HFF-Myc (cell line): ENCODE measurements around the gene PROCR.
"Not testable (repeated sequence)": the region's sequence is repeated elsewhere in the genome, so short reads cannot be mapped to it uniquely, and the experiment has no call there.

Experiments
- DNase-seq: peaks from one replicate; pipeline ENCODE4 v3.0.0-alpha.2; 2011; ENCODE audit warnings: low read depth; ENCODE audit errors: extremely low read depth
- H3K4me3 ChIP-seq: replicated peaks from 2 replicates; pipeline ENCODE4 v1.5.1; 2011; ENCODE audit warnings: low read depth, mild to moderate bottlenecking, control low read depth, low read length
- TF ChIP-seq, protein P1 (sequence below): IDR thresholded peaks from 2 replicates; pipeline ENCODE4 v1.5.1; 2012; ENCODE audit warnings: mild to moderate bottlenecking, low read depth, low read length, control low read depth; ENCODE audit errors: missing control alignments

Gene PROCR

GRCh38 chr20:35146299-35146919, 25.5 kb upstream of the PROCR start:
- TF ChIP-seq, protein P1, sequence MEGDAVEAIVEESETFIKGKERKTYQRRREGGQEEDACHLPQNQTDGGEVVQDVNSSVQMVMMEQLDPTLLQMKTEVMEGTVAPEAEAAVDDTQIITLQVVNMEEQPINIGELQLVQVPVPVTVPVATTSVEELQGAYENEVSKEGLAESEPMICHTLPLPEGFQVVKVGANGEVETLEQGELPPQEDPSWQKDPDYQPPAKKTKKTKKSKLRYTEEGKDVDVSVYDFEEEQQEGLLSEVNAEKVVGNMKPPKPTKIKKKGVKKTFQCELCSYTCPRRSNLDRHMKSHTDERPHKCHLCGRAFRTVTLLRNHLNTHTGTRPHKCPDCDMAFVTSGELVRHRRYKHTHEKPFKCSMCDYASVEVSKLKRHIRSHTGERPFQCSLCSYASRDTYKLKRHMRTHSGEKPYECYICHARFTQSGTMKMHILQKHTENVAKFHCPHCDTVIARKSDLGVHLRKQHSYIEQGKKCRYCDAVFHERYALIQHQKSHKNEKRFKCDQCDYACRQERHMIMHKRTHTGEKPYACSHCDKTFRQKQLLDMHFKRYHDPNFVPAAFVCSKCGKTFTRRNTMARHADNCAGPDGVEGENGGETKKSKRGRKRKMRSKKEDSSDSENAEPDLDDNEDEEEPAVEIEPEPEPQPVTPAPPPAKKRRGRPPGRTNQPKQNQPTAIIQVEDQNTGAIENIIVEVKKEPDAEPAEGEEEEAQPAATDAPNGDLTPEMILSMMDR: no peak
- DNase-seq: no peak
- H3K4me3 ChIP-seq: peak overlapping the region; percentile 91

DNA sequence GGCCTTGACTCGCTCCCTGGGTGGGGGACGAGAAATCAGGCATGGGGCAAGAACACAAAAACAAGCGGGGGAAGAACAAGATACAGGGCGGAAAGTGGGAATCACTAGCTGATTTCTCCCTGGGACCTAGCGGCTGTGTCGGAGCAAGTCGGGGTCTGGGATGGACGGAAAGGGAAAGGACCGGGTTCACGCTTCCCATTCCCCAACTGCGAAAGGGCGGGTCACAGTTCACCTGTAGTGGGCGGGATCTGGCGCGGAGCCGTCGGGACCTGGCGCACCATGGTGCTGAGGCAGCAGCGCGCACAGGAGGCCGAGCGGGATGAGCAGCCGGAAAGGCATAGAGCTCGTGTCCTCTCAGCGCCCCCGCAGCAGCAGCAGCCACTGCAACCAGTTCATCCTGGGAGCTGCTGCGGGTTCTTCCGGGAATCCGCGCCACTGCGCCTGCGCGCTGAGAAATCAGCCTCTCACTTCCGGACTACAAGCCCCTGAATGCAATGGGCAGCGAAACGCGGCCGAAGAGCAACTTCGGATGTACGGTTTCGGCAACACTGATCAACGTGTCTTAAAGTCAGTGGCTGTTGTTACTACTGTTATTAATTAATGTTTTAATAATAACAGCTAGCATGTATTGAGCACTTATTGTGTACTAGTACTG, 24.8 kb upstream of the PROCR start, which contains the start of gene EDEM2:
Gene EDEM2, minus strand, starts transcription at position 417 of the 655 bp plus-strand sequence. Its CDS starts 78 bp downstream, at position 339.
- peak within 1 kb of the TSS; percentile 91 for H3K4me3 ChIP-seq
- TF ChIP-seq, protein P1: no peak
- DNase-seq: peak; percentile 88

GRCh38 chr20:35147575-35148071, 24.2 kb upstream of the PROCR start:
- not testable (repeated sequence) for DNase-seq
- peak overlapping the region; percentile 91 for H3K4me3 ChIP-seq

- TF ChIP-seq, protein P1: no peak
- H3K4me3 ChIP-seq: no peak overlapping the region
- no peak for DNase-seq
Observed at GRCh38 chr20:35150846-35151579, 20.9 kb upstream of the PROCR start.

- TF ChIP-seq, protein P1: no peak
- no peak overlapping the region for H3K4me3 ChIP-seq
- no peak for DNase-seq
Observed at GRCh38 chr20:35151736-35152135, 20.1 kb upstream of the PROCR start.

GRCh38 chr20:35155936-35156335, 15.9 kb upstream of the PROCR start:
- DNase-seq: no peak
- no peak overlapping the region for H3K4me3 ChIP-seq
- TF ChIP-seq, protein P1: no peak

GRCh38 chr20:35156978-35157377, 14.9 kb upstream of the PROCR start:
- no peak for DNase-seq
- TF ChIP-seq, protein P1: no peak

GRCh38 chr20:35160341-35160740, 11.5 kb upstream of the PROCR start:
- H3K4me3 ChIP-seq, DNase-seq: not testable (repeated sequence)

More at GRCh38 chr20:35156978-35157377, 14.9 kb upstream of the PROCR start:
- no peak overlapping the region for H3K4me3 ChIP-seq

- not testable (repeated sequence) for H3K4me3 ChIP-seq, DNase-seq
Observed at GRCh38 chr20:35164531-35164930, 7.3 kb upstream of the PROCR start.
